Adrenal gland (tissue), 12 donors: ENCODE data around the gene DAAM2. TPM values are rescaled to one million over a fixed set of nuclear protein-coding genes. Genes with fewer than 3 reads are reported as not detected.

Source experiments
- DNase-seq, 7 donors: peaks; one replicate each; pipeline ENCODE4 v3.0.0-alpha.2; 2019 to 2020
- H3K27ac ChIP-seq, 5 donors: fragments of 200-600 bp; sonication (generic) in 4 of 5; 1 replicate in 3 of 5; 2 replicates in 2 of 5; pipeline versions ENCODE4 v1.5.1 to v1.8.0; 2016 to 2020; ENCODE audit warnings: mild to moderate bottlenecking in 1 of 5
- H3K27me3 ChIP-seq: fragments of 200-600 bp; 2 replicates; pipeline ENCODE4 v1.8.0; 2021
- H3K36me3 ChIP-seq, 2 donors: fragments of 200-600 bp; replicated peaks in 1 of 2; 1 replicate in 1 of 2; 2 replicates in 1 of 2; pipeline versions ENCODE4 v1.5.1 to v1.8.0; 2018 to 2022
- H3K4me1 ChIP-seq, 2 donors: fragments of 200-600 bp; replicated peaks in 1 of 2; 1 replicate in 1 of 2; 2 replicates in 1 of 2; pipeline versions ENCODE4 v1.5.1 to v1.8.0; 2018 to 2021
- H3K4me3 ChIP-seq, 4 donors: fragments of 200-600 bp; sonication (generic) in 3 of 4; one replicate each; pipeline ENCODE4 v1.5.1; 2016 to 2018
- H3K9me3 ChIP-seq, 3 donors: fragments of 200-600 bp; sonication (generic) in 1 of 3; replicated peaks in 1 of 3; 1 replicate in 2 of 3; 2 replicates in 1 of 3; pipeline versions ENCODE4 v1.5.1 to v1.8.0; 2016 to 2021
- POLR2A ChIP-seq, 2 donors: fragments of 450-650 bp; IDR thresholded peaks; one replicate each; pipeline ENCODE4 v1.6.1; 2017; ENCODE audit warnings: antibody characterized with exemption in 2 of 2, mild to moderate bottlenecking in 2 of 2, moderate library complexity in 1 of 2
- WGBS, 4 donors: extraction: QIAGEN DNeasy Blood & Tissue Kit in 2 of 4; methylation state at CpG; one replicate each; pipeline versions ENCODE4 v1.1.5 to v1.1.7; 2013 to 2017; 5-methylcytosine and 5-hydroxymethylcytosine counted together
- intact Hi-C, 2 donors: fragments of 100-400 bp; cut with DNase I; formaldehyde crosslinking; loops; one replicate each; pipeline versions ENCODE4 v1.14.1 to v1.15.0; 2022 to 2023
- polyA plus RNA-seq, 3 donors: library from polyadenylated mRNA; stranded (reverse); fragments of 200-250 nt in 2 of 3; fragments of 350-450 nt in 1 of 3; fragmentation: Illumina TruSeq in 1 of 3; extraction: RNeasy Lipid Tissue Mini Kit (QIAGEN cat#74804) in 1 of 3; gene quantifications; one replicate each; pipeline ENCODE4 v1.2.3, GENCODE V29; 2013 to 2014
- total RNA-seq, 9 donors: library from RNA; depleted of rRNA in 4 of 9; stranded (reverse); fragments of >200 nt in 4 of 9; fragments of 120-200 nt in 1 of 9; fragmentation: NEBNext Ultra II Directional in 1 of 9; extraction: Animal tissue kit (Norgen Biotek cat#: 25700) in 1 of 9; gene quantifications; one replicate each; pipeline versions ENCODE4 v1.1.0 to v1.2.4, GENCODE V29; 2013 to 2023
- TF ChIP-seq, protein P1 (sequence below), 6 experiments: fragments of 450-650 bp in 4 of 6; fragments of 200-600 bp in 2 of 6; sonication (generic) in 1 of 6; IDR thresholded peaks; 1 replicate in 5 of 6; 2 replicates in 1 of 6; pipeline versions ENCODE4 v1.5.1 to v1.8.0; 2016 to 2021; ENCODE audit warnings: antibody characterized with exemption in 6 of 6, mild to moderate bottlenecking in 2 of 6, moderate library complexity in 1 of 6
- donor health status: healthy with polysubstance abuse.
- donor health status: Bipolar disorder and iron deficiency.
- donor health status: DM: yes; HTN: yes; CAD: no.
- donor health status: DM: no; HTN: no; CAD: no.
- donor health status: DM: no; HTN: no; CAD: no.
- donor health status: DM: yes; HTN: yes; CAD: no.

Gene DAAM2
- total and polyA plus RNA-seq, 12 donors, result 28.1 to 72.1 (median 53.2) TPM

DNA sequence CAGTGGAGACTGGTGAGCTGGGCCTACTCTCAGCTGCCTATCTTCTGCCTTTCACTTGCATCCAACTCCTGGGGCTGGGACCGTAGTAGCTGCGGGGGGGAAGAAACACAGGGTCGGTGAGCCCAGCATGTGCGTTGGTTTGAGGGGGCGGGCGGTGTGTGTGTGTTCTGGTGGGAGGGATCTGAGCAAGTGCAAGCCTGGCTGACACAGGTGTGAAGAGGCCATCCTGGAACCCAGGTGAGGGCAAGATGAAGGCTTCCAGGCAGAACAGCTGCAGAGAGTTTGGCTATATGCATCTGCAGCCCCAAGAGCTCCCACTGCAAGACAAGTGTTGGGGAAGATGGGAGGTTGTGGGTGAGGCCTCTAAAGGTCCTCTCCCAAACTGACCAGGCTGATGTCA, 111.5 kb downstream of the DAAM2 start:
- Histone ChIP-seq H3K4me1 (no peaks in the 10 kb centered on the region), H3K4me3 (no peak overlapping the region), H3K36me3 (peaks cover 0 to 38% of the 10 kb centered on the region in 2 donors), H3K9me3 (no peaks in the 10 kb centered on the region), H3K27me3 (no peaks in the 10 kb centered on the region), H3K27ac (no peak overlapping the region)
- no peak for TF ChIP-seq POLR2A (IDR thresholded peaks at IDR 0.05)
- TF ChIP-seq, protein P1, sequence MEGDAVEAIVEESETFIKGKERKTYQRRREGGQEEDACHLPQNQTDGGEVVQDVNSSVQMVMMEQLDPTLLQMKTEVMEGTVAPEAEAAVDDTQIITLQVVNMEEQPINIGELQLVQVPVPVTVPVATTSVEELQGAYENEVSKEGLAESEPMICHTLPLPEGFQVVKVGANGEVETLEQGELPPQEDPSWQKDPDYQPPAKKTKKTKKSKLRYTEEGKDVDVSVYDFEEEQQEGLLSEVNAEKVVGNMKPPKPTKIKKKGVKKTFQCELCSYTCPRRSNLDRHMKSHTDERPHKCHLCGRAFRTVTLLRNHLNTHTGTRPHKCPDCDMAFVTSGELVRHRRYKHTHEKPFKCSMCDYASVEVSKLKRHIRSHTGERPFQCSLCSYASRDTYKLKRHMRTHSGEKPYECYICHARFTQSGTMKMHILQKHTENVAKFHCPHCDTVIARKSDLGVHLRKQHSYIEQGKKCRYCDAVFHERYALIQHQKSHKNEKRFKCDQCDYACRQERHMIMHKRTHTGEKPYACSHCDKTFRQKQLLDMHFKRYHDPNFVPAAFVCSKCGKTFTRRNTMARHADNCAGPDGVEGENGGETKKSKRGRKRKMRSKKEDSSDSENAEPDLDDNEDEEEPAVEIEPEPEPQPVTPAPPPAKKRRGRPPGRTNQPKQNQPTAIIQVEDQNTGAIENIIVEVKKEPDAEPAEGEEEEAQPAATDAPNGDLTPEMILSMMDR (IDR thresholded peaks at IDR 0.05), result no peak
- DNase-seq, result no peak
- intact Hi-C loops, result no loop called here
- WGBS, 4 donors, result 87 to 99% (median 95%) methylated on average over 6 of the region's 6 CpGs

DNA sequence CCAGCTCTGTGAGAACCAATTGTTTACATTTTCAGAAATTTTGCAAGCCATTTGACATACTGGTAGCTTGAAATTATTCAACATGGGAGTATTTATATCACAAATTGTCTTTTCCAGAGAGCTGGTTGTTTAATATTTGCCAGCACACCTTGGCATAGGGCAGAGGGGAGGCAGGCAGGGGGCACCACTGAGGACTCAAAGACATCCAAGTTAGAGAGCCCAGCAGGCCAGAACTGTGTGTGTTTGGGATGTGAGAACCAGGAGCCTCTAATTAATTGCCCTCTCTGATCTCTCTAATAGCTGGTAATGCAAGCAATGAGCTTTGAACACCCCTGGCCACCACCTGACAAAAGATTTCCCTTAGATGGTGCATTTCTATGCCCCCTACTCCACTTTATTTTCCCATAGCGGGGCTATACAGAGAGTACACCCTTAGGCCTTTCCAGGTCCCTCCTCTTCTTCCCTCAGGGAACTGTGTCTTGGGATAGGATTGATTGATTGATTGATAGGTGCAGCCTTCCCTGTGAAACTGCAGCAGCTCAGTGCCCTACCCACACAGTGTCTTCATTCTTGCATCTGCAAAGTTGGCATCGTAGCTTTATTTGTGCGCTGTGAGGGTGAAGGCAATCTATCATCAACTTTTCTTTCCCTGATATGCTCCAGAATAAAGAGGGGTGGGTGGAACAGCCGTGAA, 112.9 kb downstream of the DAAM2 start:
- H3K36me3 ChIP-seq, result peaks cover 0 to 26% of the 10 kb centered on the region in 2 donors
- intact Hi-C loops, result no loop called here
- DNase-seq, result no peak
- TF ChIP-seq POLR2A (IDR thresholded peaks at IDR 0.05), result no peak
- TF ChIP-seq, protein P1 (IDR thresholded peaks at IDR 0.05), result no peak
- peak overlapping the region in 1 of 5 donors; percentile 10 for H3K27ac ChIP-seq
- no peaks in the 10 kb centered on the region for H3K9me3 ChIP-seq
- H3K4me1 ChIP-seq, result no peaks in the 10 kb centered on the region
- no peaks in the 10 kb centered on the region for H3K27me3 ChIP-seq
- WGBS, 4 donors, result 82 to 90% (median 84%) methylated on average over 4 of the region's 4 CpGs
- H3K4me3 ChIP-seq, result no peak overlapping the region

DNA sequence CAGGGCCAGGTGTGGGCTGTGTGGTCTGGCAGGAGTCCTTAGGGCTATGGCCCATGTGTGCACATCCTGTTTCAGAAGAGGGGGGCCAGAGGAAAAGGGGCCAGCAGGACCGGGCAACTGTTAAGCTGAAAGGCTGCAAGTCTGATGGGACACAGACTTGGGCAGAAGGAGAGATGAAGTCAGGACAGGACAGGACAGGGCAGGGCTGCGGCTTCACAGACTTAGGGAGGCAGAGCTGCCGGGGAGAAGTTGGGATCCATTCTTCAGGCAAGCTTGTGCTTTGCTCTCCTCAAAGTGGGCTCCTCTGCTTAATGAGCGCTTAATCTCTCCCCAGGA, 113.4 kb downstream of the DAAM2 start:
- Histone ChIP-seq H3K27ac (peak overlapping the region in 1 of 5 donors; percentile 10), H3K4me1 (no peaks in the 10 kb centered on the region), H3K27me3 (no peaks in the 10 kb centered on the region), H3K36me3 (peaks cover 0 to 21% of the 10 kb centered on the region in 2 donors), H3K4me3 (no peak overlapping the region), H3K9me3 (no peaks in the 10 kb centered on the region)
- no peak for DNase-seq
- TF ChIP-seq, protein P1 (IDR thresholded peaks at IDR 0.05), result no peak
- no peak for TF ChIP-seq POLR2A (IDR thresholded peaks at IDR 0.05)
- intact Hi-C loops, result no loop called here
- 80 to 89% (median 88%) methylated on average over 4 of the region's 4 CpGs for WGBS, 4 donors

DNA sequence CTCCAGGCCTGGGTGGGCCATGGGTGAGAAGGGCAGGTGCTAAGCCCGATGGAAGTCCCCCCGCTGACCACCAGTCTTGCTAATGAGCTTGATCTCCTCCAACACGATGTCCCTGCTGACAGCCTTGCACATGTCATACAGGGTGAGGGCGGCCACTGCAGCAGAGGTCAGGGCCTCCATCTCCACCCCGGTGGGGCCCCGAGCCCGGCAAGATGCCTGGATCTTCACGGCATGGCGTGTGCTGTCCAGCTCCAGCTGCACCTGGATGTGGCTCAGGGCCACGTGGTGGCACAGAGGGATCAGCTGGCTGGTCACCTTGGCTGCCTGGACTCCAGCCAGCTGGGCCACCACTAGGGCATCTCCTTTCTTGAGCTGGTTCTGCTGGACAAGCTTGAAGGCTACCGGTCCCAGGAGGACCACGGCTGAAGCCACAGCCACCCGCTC, 114.2 kb downstream of the DAAM2 start:
- Histone ChIP-seq H3K36me3 (peaks cover 0 to 20% of the 10 kb centered on the region in 2 donors), H3K4me3 (no peak overlapping the region), H3K4me1 (no peaks in the 10 kb centered on the region), H3K27me3 (no peaks in the 10 kb centered on the region), H3K9me3 (no peaks in the 10 kb centered on the region), H3K27ac (no peak overlapping the region)
- DNase-seq, result no peak
- WGBS, 4 donors, result 85 to 91% (median 88%) methylated on average over 3 to 13 of the region's 13 CpGs; no CpG with 5 or more reads in 1 of the 4 donors
- intact Hi-C loops, result no loop called here
- no peak for TF ChIP-seq POLR2A (IDR thresholded peaks at IDR 0.05)
- TF ChIP-seq, protein P1 (IDR thresholded peaks at IDR 0.05), result no peak
